HUES48 (cell line): ENCODE results near the gene RNPS1.

Source experiments
- H3K27ac ChIP-seq: one replicate; pipeline ENCODE4 v1.7.0; 2013; ENCODE audit warnings: low read depth, low read length, inconsistent platforms
- H3K27me3 ChIP-seq: 2 replicates; pipeline ENCODE4 v1.6.1; 2013; ENCODE audit warnings: mild to moderate bottlenecking, low read length; ENCODE audit not compliant: control insufficient read depth, insufficient read depth
- H3K36me3 ChIP-seq: 2 replicates; pipeline ENCODE4 v1.6.1; 2013; ENCODE audit warnings: low read length; ENCODE audit not compliant: control insufficient read depth, insufficient read depth
- H3K4me1 ChIP-seq: 2 replicates; pipeline ENCODE4 v1.6.1; 2013; ENCODE audit warnings: mild to moderate bottlenecking, low read length; ENCODE audit not compliant: control insufficient read depth, insufficient read depth
- H3K4me3 ChIP-seq: 2 replicates; pipeline ENCODE4 v1.5.1; 2013; ENCODE audit warnings: mild to moderate bottlenecking, low read depth, low read length
- H3K9ac ChIP-seq: 2 replicates; pipeline ENCODE4 v1.6.1; 2013; ENCODE audit warnings: mild to moderate bottlenecking, low read depth, low read length, moderate library complexity
- H3K9me3 ChIP-seq: 2 replicates; pipeline ENCODE4 v1.6.1; 2013; ENCODE audit warnings: low read length; ENCODE audit not compliant: control insufficient read depth, insufficient read depth

The RNPS1 gene

DNA sequence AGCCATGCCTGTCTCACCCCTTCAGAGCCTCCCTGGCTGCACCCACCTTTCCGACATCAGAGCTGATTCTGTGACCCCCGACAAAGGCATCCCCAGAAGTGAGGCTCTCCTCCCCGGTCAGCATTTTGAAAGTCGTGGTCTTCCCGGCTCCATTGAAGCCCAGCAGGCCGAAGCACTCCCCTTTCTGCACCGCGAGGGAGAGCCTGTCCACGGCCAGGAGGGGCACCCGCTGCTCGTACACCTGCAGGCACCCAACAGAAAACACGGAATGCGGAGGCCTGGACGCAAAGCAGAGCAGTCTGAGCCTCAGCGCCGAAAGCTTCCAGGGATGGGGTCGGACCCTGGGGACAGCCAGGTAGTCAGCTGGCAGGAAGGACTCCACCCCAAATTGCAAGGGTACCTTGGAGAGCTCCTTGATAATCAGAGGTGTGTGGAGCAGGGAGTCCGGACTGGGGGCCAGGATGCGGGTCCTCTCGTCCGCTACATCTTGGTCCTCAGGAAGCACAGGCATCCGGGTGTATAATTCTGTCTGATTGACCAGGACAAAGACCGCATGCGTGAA, 13.1 kb upstream of the RNPS1 start:
- Histone ChIP-seq H3K9ac (no peak overlapping the region), H3K4me1 (no peaks in the 10 kb centered on the region), H3K27ac (no peak overlapping the region), H3K36me3 (no peaks in the 10 kb centered on the region), H3K4me3 (no peak overlapping the region), H3K27me3 (no peaks in the 10 kb centered on the region), H3K9me3 (no peaks in the 10 kb centered on the region)

DNA sequence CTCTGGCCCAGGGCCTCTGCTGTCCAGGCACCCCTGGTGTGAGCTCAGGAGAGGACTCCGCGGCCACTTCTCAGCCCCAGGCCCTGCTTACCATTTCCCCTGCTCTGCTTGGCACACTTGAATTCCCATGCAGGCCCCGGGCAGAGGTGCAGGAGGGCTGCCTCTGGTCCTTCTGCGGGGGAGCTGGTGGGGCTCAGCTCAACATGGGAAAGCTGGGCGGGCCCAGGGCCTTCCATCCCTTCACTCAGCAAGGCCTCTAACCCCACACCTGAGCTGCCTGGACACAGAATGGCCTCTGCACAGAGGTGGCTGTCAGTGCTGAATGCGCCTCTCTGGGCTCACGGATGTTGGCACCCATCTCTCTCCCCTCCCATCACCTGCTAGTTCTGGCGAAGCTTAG, 12.5 kb upstream of the RNPS1 start:
- Histone ChIP-seq H3K4me3 (no peak overlapping the region), H3K9ac (no peak overlapping the region), H3K27ac (no peak overlapping the region), H3K36me3 (no peaks in the 10 kb centered on the region), H3K4me1 (no peaks in the 10 kb centered on the region), H3K27me3 (no peaks in the 10 kb centered on the region), H3K9me3 (no peaks in the 10 kb centered on the region)

DNA sequence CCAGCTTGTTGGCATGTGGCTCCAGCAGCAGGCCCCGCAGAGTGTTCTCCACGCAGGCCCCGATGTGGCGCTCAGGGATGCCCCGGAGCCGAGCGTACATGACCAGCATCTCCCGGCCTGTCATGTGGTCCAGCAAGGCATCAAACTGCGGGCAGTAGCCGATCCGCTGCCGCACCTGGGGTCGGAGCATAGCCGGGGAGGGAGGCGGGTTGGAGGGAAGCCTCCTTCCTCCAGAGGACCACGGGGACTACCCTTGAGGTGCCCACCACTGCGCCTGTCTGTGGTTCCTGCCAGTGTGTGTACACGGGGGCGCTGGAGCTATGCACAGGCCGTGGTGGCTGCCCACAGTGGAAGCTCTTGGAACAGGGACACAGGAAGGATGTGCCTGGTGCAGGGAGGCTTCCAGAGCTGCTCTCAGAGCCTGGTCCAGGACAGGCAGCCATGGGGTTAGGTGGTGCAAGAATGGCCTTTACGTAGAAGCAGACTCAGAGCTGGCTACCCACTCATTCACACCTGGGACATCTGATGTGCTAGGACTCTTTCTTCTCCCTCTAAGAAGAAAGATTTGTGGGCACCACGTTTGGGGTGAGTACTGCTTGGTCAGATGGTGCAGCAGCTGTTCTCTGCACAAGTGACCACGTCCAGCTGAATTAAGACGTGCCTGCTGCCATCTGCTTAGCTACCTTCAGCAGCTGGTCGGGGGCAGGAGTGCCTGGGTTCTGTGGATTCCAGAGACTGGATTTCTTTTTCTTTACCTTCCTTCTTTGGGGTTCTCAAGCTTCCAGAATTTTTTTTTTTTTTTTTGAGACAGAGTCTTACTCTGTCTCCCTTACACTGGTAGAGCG, 11.3 kb upstream of the RNPS1 start:
- H3K9ac ChIP-seq, result no peak overlapping the region
- H3K27me3 ChIP-seq, result no peaks in the 10 kb centered on the region
- H3K4me1 ChIP-seq, result no peaks in the 10 kb centered on the region
- H3K36me3 ChIP-seq, result no peaks in the 10 kb centered on the region
- H3K9me3 ChIP-seq, result no peaks in the 10 kb centered on the region
- H3K4me3 ChIP-seq, result no peak overlapping the region
- H3K27ac ChIP-seq, result no peak overlapping the region

DNA sequence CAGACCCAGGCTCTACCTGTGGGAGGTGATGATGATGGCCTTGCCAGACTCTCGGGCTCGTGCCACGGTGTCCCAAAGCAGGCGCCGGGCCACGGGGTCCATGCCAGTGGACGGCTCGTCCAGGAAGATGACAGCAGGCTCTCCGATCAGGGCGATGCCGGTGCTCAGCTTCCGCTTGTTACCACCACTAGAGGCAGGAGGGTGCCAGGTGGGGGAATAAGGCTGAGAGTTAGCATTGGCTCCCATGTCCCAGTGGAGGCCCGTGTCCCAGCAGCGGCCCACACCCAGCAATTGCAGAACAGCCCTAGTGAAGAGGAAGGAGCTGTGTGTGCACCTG, 10.3 kb upstream of the RNPS1 start:
- Histone ChIP-seq H3K4me3 (no peak overlapping the region), H3K27me3 (no peaks in the 10 kb centered on the region), H3K9ac (no peak overlapping the region), H3K36me3 (no peaks in the 10 kb centered on the region), H3K27ac (no peak overlapping the region), H3K9me3 (no peaks in the 10 kb centered on the region), H3K4me1 (no peaks in the 10 kb centered on the region)

DNA sequence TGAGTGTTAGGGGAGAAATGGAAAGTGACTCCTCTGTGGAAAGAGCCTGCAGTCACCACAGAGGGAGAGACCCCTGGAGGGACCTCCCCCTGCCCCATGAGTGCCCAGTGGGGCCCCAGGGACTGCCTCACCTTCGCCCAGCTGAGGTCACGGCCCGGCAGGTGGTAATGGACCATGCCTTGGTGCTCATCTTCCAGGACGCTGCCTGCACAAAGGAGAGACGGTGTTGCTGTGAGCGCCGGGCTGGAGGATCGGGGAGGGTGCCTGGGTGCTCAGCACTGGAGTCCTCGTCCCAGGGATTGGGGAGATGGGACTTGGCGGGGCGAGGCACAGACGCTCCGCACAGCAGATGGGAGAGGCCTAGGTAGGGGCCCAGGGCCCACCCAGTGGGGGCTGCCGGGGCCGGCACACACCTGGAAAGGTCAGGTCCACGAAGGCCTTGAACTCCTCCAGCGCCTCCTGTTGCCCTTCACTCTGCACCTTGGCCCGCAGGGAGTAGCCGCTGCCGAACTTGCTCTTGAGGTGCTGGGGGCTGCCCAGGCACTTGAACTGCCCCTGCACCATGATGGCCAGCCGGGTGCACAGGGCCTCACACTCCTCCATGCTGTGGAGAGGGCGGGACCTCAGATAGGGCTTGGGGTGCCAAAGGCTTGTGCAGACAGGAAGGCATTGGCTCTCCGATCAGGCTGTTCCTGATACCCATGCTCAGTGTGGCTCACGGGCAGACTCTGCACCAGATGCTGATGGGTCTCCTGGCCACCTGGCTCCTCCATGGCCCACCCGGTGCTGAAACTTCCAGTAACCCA, 9.7 kb upstream of the RNPS1 start:
- Histone ChIP-seq H3K27ac (no peak overlapping the region), H3K4me1 (no peaks in the 10 kb centered on the region), H3K36me3 (no peaks in the 10 kb centered on the region), H3K4me3 (no peak overlapping the region), H3K27me3 (no peaks in the 10 kb centered on the region), H3K9me3 (no peaks in the 10 kb centered on the region), H3K9ac (no peak overlapping the region)

DNA sequence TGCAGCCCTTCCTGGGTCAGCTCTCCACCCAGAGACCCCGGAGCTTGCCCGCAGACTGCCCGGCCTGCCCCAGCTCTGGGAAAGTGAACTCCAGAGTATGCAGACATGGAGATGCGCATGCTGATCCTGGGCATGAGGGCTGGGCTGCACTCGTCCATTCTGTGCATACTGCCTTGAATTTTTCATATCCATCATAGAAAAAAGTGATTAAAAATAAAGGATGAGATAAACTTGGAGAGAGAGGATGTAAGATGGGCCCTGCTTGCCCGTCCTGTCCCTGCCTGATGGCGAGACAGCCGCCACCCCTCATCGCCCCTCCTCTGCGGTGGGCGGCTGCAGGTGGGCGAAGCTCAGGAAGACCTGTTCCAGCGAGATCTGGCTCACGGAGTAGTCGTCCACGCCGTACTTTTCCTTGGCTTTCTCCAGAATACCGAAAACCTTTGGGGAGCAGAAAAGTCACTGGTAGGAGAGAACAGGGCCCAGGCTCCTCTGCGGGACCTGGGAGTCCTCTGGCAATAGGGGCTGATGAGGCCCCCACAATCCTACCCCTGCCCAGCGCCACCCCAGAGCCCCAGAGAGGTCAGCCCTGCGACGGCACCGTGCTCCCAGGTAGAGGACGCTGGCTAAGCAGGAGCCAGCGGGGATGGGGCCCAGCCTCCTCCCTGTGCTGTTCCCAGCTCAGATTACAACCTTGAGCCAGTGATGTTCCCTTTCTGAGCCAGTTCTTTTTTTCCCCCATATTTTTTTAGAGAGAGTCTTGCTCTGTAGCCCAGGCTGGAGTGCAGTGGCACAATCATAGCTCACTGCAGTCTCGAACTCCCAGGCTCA, 8.7 kb upstream of the RNPS1 start:
- no peaks in the 10 kb centered on the region for H3K27me3 ChIP-seq
- no peaks in the 10 kb centered on the region for H3K9me3 ChIP-seq
- H3K36me3 ChIP-seq, result no peaks in the 10 kb centered on the region
- H3K4me3 ChIP-seq, result no peak overlapping the region
- no peak overlapping the region for H3K9ac ChIP-seq
- no peak overlapping the region for H3K27ac ChIP-seq
- no peaks in the 10 kb centered on the region for H3K4me1 ChIP-seq

DNA sequence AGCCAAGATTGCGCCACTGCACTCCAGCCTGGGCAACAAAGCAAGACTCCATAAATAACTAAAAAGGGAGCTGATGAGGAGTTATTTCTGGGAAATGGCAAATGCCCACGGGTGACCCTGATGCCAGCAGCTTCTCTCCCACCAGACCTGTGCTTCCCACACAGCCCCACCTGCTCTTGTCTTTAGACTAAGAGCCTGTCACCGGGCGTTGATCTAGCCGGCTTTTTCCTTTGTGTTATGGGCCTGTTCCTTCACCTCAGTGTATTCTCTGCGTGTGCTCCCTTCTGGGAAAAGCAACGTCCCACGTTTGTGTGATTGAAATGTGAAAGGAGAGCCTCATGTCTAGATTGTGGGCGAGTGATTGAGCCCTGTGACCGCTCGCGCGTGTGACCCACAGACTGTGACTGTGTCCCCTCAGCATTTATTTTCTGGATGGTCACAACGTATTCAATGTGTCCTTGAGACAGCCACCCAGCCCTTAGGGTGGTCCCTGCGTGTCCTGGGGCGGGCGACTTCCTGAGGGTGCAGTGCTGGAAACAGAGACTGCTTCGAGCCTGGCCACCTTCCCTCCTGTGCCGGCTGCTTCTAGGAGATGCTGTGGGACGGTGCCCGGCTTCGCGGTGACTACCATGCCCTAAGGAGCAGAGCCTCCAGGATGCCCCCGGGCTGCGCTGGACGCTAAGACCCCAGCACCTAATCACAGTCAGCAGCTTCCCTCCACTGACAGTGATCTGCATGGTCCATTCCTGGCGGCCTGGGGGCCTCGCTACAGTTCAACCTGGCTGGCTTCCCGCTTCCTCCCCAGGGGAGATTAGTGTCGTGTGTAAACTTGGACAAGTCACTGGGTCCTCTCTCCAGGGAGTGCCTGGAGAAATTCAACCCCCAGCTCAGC, 7.8 kb upstream of the RNPS1 start:
- H3K4me3 ChIP-seq, result no peak overlapping the region
- no peaks in the 10 kb centered on the region for H3K36me3 ChIP-seq
- no peak overlapping the region for H3K9ac ChIP-seq
- no peaks in the 10 kb centered on the region for H3K27me3 ChIP-seq
- no peak overlapping the region for H3K27ac ChIP-seq
- no peaks in the 10 kb centered on the region for H3K4me1 ChIP-seq
- H3K9me3 ChIP-seq, result no peaks in the 10 kb centered on the region

DNA sequence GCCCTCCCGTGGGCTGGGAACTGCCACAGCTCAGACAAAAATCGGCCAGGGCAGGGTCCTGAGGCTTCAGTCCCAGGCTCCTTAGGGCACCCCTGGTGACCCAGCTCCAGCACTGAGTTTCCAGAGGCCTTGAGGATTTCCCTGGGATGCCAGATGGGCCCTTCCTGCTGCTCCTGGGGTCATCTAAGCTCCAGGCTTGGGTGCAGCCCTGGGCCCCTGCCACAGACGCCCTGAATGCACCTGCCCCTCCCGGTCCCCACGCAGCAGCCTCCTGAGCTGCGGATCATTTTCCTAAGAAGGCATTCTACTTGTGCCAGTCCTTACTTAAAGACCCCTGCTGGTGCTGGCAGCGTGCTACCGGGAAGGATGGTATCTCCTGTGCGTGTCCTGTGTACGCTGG, 6.0 kb upstream of the RNPS1 start:
- Histone ChIP-seq H3K9ac (no peak overlapping the region), H3K9me3 (no peaks in the 10 kb centered on the region), H3K36me3 (no peaks in the 10 kb centered on the region), H3K4me3 (no peak overlapping the region), H3K27ac (no peak overlapping the region), H3K4me1 (no peaks in the 10 kb centered on the region), H3K27me3 (no peaks in the 10 kb centered on the region)

DNA sequence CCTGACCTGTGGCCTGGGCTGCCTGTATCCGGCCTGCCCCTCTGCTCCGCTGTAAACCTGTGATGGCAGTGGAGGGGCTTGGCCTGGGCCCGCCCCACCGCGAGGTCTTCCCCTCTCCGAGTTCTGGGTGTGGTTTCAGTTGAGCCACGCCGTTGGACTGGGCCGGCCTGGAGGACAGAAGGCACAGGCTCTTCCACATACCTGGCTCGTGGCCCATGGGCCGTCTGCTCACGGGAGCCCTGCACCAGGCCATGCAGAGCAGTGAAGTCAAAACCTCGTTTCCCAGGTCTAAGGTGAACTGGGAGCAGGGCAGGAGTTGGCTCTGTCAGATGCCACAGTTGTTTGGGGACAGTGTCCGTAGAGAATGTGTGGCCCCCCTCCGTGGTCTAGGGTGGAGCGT, 5.6 kb upstream of the RNPS1 start:
- Histone ChIP-seq H3K9me3 (no peaks in the 10 kb centered on the region), H3K9ac (no peak overlapping the region), H3K27ac (no peak overlapping the region), H3K36me3 (no peaks in the 10 kb centered on the region), H3K4me3 (no peak overlapping the region), H3K4me1 (no peaks in the 10 kb centered on the region), H3K27me3 (no peaks in the 10 kb centered on the region)

DNA sequence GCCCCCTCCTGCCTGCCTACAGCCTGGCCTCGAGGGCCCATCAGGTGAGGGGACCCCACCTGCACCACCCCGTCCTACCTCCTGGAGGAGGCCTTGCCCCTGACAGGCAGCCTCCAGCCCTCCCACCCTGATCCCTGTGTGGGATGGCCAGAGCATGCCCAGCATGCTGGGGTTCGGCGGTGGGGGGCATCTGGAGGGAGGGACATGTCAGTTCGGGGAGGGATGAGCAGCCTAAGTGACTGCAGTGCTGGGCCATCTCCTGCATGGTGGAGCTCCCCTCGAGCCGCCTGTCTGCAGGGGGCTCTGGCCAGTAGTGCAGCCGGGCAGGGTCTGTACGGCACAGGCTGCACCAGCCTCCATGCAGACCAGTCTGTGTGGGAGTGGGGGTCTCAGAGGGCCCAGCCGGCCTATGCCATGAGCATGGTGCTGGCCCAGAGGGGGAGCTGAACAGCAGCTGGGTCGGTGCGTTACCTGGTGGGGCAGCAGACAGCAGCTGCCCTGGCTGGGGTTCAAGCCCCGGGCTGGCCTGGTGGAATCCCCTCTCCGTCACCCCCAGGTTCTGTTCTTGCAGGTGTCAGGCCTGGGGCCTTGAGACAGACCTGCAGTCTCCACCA, 4.0 kb upstream of the RNPS1 start:
- H3K27ac ChIP-seq, result no peak overlapping the region
- no peaks in the 10 kb centered on the region for H3K4me1 ChIP-seq
- H3K36me3 ChIP-seq, result no peaks in the 10 kb centered on the region
- no peaks in the 10 kb centered on the region for H3K27me3 ChIP-seq
- no peak overlapping the region for H3K4me3 ChIP-seq
- H3K9ac ChIP-seq, result no peak overlapping the region
- no peaks in the 10 kb centered on the region for H3K9me3 ChIP-seq
